Measurements from ENCODE around the gene NOD2. TPM values are rescaled to one million over a fixed set of nuclear protein-coding genes. Genes with fewer than 3 reads are reported as not detected.

NOD2 gene
- total and polyA plus RNA-seq, 4 donors, result 0.35 to 1.3 (median 0.48) TPM

DNA sequence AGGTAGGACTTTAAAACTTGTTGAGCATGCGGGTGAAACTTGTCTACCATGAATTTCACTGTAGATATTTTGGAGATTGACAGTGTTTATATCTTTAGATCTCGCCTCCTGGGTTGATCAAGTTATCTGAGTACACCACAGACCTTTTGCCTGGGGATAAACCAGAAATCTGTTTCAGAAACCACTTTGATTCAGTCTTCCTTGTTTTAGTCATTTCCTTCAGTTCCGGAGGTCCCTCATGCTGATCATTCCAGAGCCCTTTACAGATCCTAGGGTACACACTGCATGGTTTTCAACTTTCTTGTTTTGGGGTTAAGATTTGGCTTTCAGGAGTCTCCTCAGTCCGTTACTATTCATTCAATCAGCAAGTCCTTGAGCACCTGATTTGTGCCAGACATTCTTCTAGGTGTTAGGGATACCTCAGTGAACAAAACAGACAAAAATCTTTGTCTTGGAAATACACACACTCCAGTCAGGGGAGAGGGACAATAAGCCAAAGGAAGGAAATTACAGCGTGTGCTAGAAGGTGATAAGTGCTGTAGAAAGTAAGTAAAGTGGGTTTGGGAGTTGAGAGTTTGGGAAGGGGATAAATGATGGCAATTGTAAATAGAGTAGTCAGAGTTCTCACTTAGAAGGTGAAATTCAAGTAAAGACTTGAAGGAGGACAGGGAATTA, 12.2 kb downstream of the NOD2 start:
- H3K4me3 ChIP-seq (ENCODE audit: low read depth in 1 of 3, low read length in 3 of 3), result no peak overlapping the region
- H3K4me1 ChIP-seq (ENCODE audit: control insufficient read depth in 4 of 4, insufficient read depth in 4 of 4, low read length in 3 of 4), result no peaks in the 10 kb centered on the region
- no peaks in the 10 kb centered on the region for H3K27me3 ChIP-seq (ENCODE audit: control insufficient read depth in 4 of 4, insufficient read depth in 4 of 4, low read length in 3 of 4)
- TF ChIP-seq, protein P1, sequence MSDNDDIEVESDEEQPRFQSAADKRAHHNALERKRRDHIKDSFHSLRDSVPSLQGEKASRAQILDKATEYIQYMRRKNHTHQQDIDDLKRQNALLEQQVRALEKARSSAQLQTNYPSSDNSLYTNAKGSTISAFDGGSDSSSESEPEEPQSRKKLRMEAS (IDR thresholded peaks at IDR 0.05), result no peak
- TF ChIP-seq, protein P2, sequence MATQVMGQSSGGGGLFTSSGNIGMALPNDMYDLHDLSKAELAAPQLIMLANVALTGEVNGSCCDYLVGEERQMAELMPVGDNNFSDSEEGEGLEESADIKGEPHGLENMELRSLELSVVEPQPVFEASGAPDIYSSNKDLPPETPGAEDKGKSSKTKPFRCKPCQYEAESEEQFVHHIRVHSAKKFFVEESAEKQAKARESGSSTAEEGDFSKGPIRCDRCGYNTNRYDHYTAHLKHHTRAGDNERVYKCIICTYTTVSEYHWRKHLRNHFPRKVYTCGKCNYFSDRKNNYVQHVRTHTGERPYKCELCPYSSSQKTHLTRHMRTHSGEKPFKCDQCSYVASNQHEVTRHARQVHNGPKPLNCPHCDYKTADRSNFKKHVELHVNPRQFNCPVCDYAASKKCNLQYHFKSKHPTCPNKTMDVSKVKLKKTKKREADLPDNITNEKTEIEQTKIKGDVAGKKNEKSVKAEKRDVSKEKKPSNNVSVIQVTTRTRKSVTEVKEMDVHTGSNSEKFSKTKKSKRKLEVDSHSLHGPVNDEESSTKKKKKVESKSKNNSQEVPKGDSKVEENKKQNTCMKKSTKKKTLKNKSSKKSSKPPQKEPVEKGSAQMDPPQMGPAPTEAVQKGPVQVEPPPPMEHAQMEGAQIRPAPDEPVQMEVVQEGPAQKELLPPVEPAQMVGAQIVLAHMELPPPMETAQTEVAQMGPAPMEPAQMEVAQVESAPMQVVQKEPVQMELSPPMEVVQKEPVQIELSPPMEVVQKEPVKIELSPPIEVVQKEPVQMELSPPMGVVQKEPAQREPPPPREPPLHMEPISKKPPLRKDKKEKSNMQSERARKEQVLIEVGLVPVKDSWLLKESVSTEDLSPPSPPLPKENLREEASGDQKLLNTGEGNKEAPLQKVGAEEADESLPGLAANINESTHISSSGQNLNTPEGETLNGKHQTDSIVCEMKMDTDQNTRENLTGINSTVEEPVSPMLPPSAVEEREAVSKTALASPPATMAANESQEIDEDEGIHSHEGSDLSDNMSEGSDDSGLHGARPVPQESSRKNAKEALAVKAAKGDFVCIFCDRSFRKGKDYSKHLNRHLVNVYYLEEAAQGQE (IDR thresholded peaks at IDR 0.05), result no peak
- TF ChIP-seq EGR1 (IDR thresholded peaks at IDR 0.05; ENCODE audit: low read depth in 2 of 2), result no peak
- no peak for TF ChIP-seq TAF1 (conservative IDR thresholded peaks at IDR 0.05)
- TF ChIP-seq GABPA (IDR thresholded peaks at IDR 0.05 in 1 of 2, conservative IDR thresholded peaks at IDR 0.05 in 1 of 2), result no peak
- TF ChIP-seq JUND (IDR thresholded peaks at IDR 0.05), result no peak
- TF ChIP-seq FOXA2 (IDR thresholded peaks at IDR 0.05), result no peak
- TF ChIP-seq HNF4A (conservative IDR thresholded peaks at IDR 0.05), result no peak
- H3K9me3 ChIP-seq (ENCODE audit: control insufficient read depth in 4 of 4, low read length in 3 of 4), result peaks cover 3 to 18% (median 8%) of the 10 kb centered on the region in 4 donors
- H3K27ac ChIP-seq (ENCODE audit: low read depth in 1 of 2, low read length in 2 of 2), result no peak overlapping the region
- H3K36me3 ChIP-seq (ENCODE audit: control insufficient read depth in 4 of 4, insufficient read depth in 3 of 4, low read depth in 1 of 4, low read length in 3 of 4), result no peaks in the 10 kb centered on the region
- no peak overlapping the region for H3K9ac ChIP-seq (ENCODE audit: low read depth in 1 of 2, low read length in 2 of 2)
- no peak for DNase-seq (ENCODE audit: low spot score)
- 75% methylated on average over 5 of the region's 5 CpGs for WGBS

DNA sequence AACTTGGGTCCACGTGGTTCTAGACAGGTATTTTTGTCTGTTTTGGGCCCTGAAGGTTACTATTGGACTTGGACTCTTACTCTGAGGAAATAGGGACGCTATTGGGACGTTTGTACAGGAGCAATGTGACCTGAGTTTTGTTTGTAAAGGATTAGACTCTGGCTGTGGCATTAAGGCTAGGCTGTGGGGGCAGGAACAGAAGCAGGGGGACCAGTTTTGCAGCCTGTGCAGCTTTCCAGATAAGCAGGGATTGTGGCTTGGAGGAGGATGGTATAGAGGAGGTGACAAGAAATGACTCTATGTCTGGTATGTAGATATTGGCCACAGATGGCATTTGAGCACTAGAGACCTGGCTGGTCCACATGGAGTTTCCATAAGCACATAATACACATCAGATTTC, 12.8 kb downstream of the NOD2 start:
- Histone ChIP-seq H3K9me3 (ENCODE audit: control insufficient read depth in 4 of 4, low read length in 3 of 4) (peaks cover 3 to 18% (median 8%) of the 10 kb centered on the region in 4 donors), H3K4me1 (ENCODE audit: control insufficient read depth in 4 of 4, insufficient read depth in 4 of 4, low read length in 3 of 4) (no peaks in the 10 kb centered on the region), H3K4me3 (ENCODE audit: low read depth in 1 of 3, low read length in 3 of 3) (no peak overlapping the region), H3K36me3 (ENCODE audit: control insufficient read depth in 4 of 4, insufficient read depth in 3 of 4, low read depth in 1 of 4, low read length in 3 of 4) (no peaks in the 10 kb centered on the region), H3K27me3 (ENCODE audit: control insufficient read depth in 4 of 4, insufficient read depth in 4 of 4, low read length in 3 of 4) (no peaks in the 10 kb centered on the region), H3K27ac (ENCODE audit: low read depth in 1 of 2, low read length in 2 of 2) (no peak overlapping the region), H3K9ac (ENCODE audit: low read depth in 1 of 2, low read length in 2 of 2) (no peak overlapping the region)
- DNase-seq (ENCODE audit: low spot score), result no peak
- WGBS, result 54% methylated on average over 3 of the region's 3 CpGs
- no peak for TF ChIP-seq HNF4A (conservative IDR thresholded peaks at IDR 0.05)
- TF ChIP-seq NR2F2 (IDR thresholded peaks at IDR 0.05), result no peak
- TF ChIP-seq FOXA1 (IDR thresholded peaks at IDR 0.05), result no peak
- no peak for TF ChIP-seq YY1 (IDR thresholded peaks at IDR 0.05)
- TF ChIP-seq HNF4G (IDR thresholded peaks at IDR 0.05), result no peak
- TF ChIP-seq JUND (IDR thresholded peaks at IDR 0.05), result no peak

DNA sequence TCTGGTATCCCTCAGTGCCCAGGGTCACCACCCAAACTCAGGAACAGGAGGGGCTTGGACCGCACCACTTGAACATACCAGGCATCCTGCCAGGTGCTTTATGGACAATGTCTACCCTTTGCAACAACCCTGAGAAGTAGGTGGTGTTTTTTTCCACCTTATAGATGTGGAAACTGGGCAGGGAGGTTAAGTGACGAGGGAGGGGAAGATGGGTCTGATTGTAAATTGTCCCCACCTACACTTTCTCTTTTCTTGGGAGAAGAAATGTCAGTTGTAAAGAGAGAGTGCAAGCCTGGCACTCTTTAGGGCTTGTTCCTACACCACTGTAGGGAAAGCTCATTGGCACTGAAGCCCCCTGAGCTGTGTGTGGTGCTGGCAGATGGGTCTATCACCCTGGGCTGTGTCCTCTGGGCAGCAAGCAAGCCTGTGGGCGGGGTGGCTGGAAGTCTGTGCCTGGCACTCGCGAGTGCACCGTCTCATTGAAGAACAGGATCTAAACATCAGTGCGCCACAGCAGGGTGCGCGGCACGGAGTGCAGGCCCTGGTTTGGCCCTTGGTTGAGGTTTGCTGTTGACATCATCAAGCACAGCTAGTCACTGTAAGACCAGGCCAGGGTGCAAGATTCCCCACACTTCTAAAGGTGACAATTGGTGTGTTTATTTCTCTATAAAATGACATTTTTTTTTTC, 15.1 kb downstream of the NOD2 start:
- Histone ChIP-seq H3K9ac (ENCODE audit: low read depth in 1 of 2, low read length in 2 of 2) (no peak overlapping the region), H3K9me3 (ENCODE audit: control insufficient read depth in 4 of 4, low read length in 3 of 4) (peaks cover 3 to 18% (median 8%) of the 10 kb centered on the region in 4 donors), H3K4me3 (ENCODE audit: low read depth in 1 of 3, low read length in 3 of 3) (no peak overlapping the region), H3K36me3 (ENCODE audit: control insufficient read depth in 4 of 4, insufficient read depth in 3 of 4, low read depth in 1 of 4, low read length in 3 of 4) (no peaks in the 10 kb centered on the region), H3K4me1 (ENCODE audit: control insufficient read depth in 4 of 4, insufficient read depth in 4 of 4, low read length in 3 of 4) (no peaks in the 10 kb centered on the region), H3K27me3 (ENCODE audit: control insufficient read depth in 4 of 4, insufficient read depth in 4 of 4, low read length in 3 of 4) (no peaks in the 10 kb centered on the region), H3K27ac (ENCODE audit: low read depth in 1 of 2, low read length in 2 of 2) (no peak overlapping the region)
- no peak for DNase-seq (ENCODE audit: low spot score)
- 86% methylated on average over 10 of the region's 10 CpGs for WGBS
- no peak for TF ChIP-seq FOXA2 (IDR thresholded peaks at IDR 0.05)
- TF ChIP-seq JUND (IDR thresholded peaks at IDR 0.05), result no peak
- no peak for TF ChIP-seq NR2F2 (IDR thresholded peaks at IDR 0.05)
- TF ChIP-seq HNF4G (IDR thresholded peaks at IDR 0.05), result no peak
- no peak for TF ChIP-seq TAF1 (conservative IDR thresholded peaks at IDR 0.05)
- no peak for TF ChIP-seq GABPA (IDR thresholded peaks at IDR 0.05 in 1 of 2, conservative IDR thresholded peaks at IDR 0.05 in 1 of 2)
- TF ChIP-seq SP1 (IDR thresholded peaks at IDR 0.05), result no peak
- TF ChIP-seq FOXA1 (IDR thresholded peaks at IDR 0.05), result no peak
- TF ChIP-seq, protein P3, sequence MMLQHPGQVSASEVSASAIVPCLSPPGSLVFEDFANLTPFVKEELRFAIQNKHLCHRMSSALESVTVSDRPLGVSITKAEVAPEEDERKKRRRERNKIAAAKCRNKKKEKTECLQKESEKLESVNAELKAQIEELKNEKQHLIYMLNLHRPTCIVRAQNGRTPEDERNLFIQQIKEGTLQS (IDR thresholded peaks at IDR 0.05), result no peak
- TF ChIP-seq, protein P4, sequence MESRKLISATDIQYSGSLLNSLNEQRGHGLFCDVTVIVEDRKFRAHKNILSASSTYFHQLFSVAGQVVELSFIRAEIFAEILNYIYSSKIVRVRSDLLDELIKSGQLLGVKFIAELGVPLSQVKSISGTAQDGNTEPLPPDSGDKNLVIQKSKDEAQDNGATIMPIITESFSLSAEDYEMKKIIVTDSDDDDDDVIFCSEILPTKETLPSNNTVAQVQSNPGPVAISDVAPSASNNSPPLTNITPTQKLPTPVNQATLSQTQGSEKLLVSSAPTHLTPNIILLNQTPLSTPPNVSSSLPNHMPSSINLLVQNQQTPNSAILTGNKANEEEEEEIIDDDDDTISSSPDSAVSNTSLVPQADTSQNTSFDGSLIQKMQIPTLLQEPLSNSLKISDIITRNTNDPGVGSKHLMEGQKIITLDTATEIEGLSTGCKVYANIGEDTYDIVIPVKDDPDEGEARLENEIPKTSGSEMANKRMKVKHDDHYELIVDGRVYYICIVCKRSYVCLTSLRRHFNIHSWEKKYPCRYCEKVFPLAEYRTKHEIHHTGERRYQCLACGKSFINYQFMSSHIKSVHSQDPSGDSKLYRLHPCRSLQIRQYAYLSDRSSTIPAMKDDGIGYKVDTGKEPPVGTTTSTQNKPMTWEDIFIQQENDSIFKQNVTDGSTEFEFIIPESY (IDR thresholded peaks at IDR 0.05), result no peak
- TF ChIP-seq RAD21 (IDR thresholded peaks at IDR 0.05), result no peak
- TF ChIP-seq, protein P2 (IDR thresholded peaks at IDR 0.05), result no peak
- no peak for TF ChIP-seq EGR1 (IDR thresholded peaks at IDR 0.05; ENCODE audit: low read depth in 2 of 2)

Data from liver (tissue), 9 donors.